ENCODE data around the gene RAB3A.
A peak's percentile ranks its signal among the peaks of the same experiment; 100 is the strongest.

The RAB3A gene

GRCh38 chr19:18157465-18158063 lies 46.3 kb downstream of the RAB3A start:
- DNase-seq (ENCODE audit: extremely low read depth, insufficient read length): no peak
- peaks cover 8% of the 10 kb centered on the region for H3K36me3 ChIP-seq (ENCODE audit: control insufficient read depth, insufficient read depth, low read length)

GRCh38 chr19:18156841-18157464 lies 46.9 kb downstream of the RAB3A start:
- Histone ChIP-seq H3K4me3 (replicated peaks; ENCODE audit: low read depth, low read length) (no peak overlapping the region), H3K27me3 (replicated peaks; ENCODE audit: control insufficient read depth, insufficient read depth, low read length) (no peaks in the 10 kb centered on the region), H3K36me3 (ENCODE audit: control insufficient read depth, insufficient read depth, low read length) (peaks cover 4% of the 10 kb centered on the region)
- TF ChIP-seq CTCF (IDR thresholded peaks at IDR 0.05; ENCODE audit: insufficient read depth, low read length, poor library complexity, severe bottlenecking): no peak
- no peak for DNase-seq (ENCODE audit: extremely low read depth, insufficient read length)

More at GRCh38 chr19:18157465-18158063, 46.3 kb downstream of the RAB3A start:
- TF ChIP-seq CTCF (IDR thresholded peaks at IDR 0.05; ENCODE audit: insufficient read depth, low read length, poor library complexity, severe bottlenecking): no peak
- Histone ChIP-seq H3K27me3 (replicated peaks; ENCODE audit: control insufficient read depth, insufficient read depth, low read length) (no peaks in the 10 kb centered on the region), H3K4me3 (replicated peaks; ENCODE audit: low read depth, low read length) (no peak overlapping the region)

- H3K4me3 ChIP-seq (replicated peaks; ENCODE audit: low read depth, low read length): no peak overlapping the region
- no peak for DNase-seq (ENCODE audit: extremely low read depth, insufficient read length)
- no peaks in the 10 kb centered on the region for H3K27me3 ChIP-seq (replicated peaks; ENCODE audit: control insufficient read depth, insufficient read depth, low read length)
- H3K36me3 ChIP-seq (ENCODE audit: control insufficient read depth, insufficient read depth, low read length): peaks cover 2% of the 10 kb centered on the region
- TF ChIP-seq CTCF (IDR thresholded peaks at IDR 0.05; ENCODE audit: insufficient read depth, low read length, poor library complexity, severe bottlenecking): no peak
These were observed 47.6 kb downstream of the RAB3A start for GRCh38 chr19:18156268-18156667.

- H3K4me3 ChIP-seq (replicated peaks; ENCODE audit: low read depth, low read length): no peak overlapping the region
- H3K27me3 ChIP-seq (replicated peaks; ENCODE audit: control insufficient read depth, insufficient read depth, low read length): no peaks in the 10 kb centered on the region
- no peak for TF ChIP-seq CTCF (IDR thresholded peaks at IDR 0.05; ENCODE audit: insufficient read depth, low read length, poor library complexity, severe bottlenecking)
- no peak for DNase-seq (ENCODE audit: extremely low read depth, insufficient read length)
- peaks cover 2% of the 10 kb centered on the region for H3K36me3 ChIP-seq (ENCODE audit: control insufficient read depth, insufficient read depth, low read length)
These were observed 48.5 kb downstream of the RAB3A start for GRCh38 chr19:18155095-18156087.

GRCh38 chr19:18153556-18154134 lies 50.2 kb downstream of the RAB3A start:
- Histone ChIP-seq H3K36me3 (ENCODE audit: control insufficient read depth, insufficient read depth, low read length) (peaks cover 7% of the 10 kb centered on the region), H3K27me3 (replicated peaks; ENCODE audit: control insufficient read depth, insufficient read depth, low read length) (no peaks in the 10 kb centered on the region), H3K4me3 (replicated peaks; ENCODE audit: low read depth, low read length) (peak overlapping the region; percentile 89)
- DNase-seq (ENCODE audit: extremely low read depth, insufficient read length): no peak
- no peak for TF ChIP-seq CTCF (IDR thresholded peaks at IDR 0.05; ENCODE audit: insufficient read depth, low read length, poor library complexity, severe bottlenecking)
